ENCODE measurements around the gene AFMID. TPM values are rescaled to one million over a fixed set of nuclear protein-coding genes. Genes with fewer than 3 reads are reported as not detected.
"Not testable (repeated sequence)": the region's sequence is repeated elsewhere in the genome, so short reads cannot be mapped to it uniquely, and the experiment has no call there.

The AFMID gene
- 1 to 10 TPM; 1.5 to 2.9 TPM for total RNA-seq
- total RNA-seq, result 1.9 to 3.5 reads per million in 2 donors

GRCh38 chr17:78186692-78187595, at the start of gene AFMID, which contains the start of gene TK1:
TSS of gene AFMID (plus strand) at chr17:78187362. CDS start at chr17:78187371, 9 bp downstream.
TSS of gene TK1 (minus strand) at chr17:78187052. CDS start at chr17:78186994, 58 bp downstream.
- Mint-ChIP-seq H3K27ac (no peak within 1 kb of the TSS), H3K4me3 (peak within 1 kb of the TSS; percentile 87), H3K27me3 (no peaks in the 10 kb centered on the region), H3K36me3 (ENCODE audit: low read depth) (no peaks in the 10 kb centered on the region), H3K4me1 (peaks cover 12% of the 10 kb centered on the region)
- ATAC-seq (peak; percentile 89), DNase-seq (peak; percentile 68 to 76 (median 73))
- no peaks in the 10 kb centered on the region for H3K9me3 ChIP-seq (ENCODE audit: control insufficient read depth, low read length, poor library complexity, severe bottlenecking)

- ATAC-seq (no peak), DNase-seq (no peak)
- H3K4me3 Mint-ChIP-seq, result peak overlapping the region; percentile 25
- no peaks in the 10 kb centered on the region for H3K9me3 ChIP-seq (ENCODE audit: control insufficient read depth, low read length, poor library complexity, severe bottlenecking)
- peaks cover 11% of the 10 kb centered on the region for H3K36me3 Mint-ChIP-seq (ENCODE audit: low read depth)
- no peaks in the 10 kb centered on the region for H3K27me3 Mint-ChIP-seq
- H3K4me1 Mint-ChIP-seq, result peaks cover 59% of the 10 kb centered on the region
- H3K27ac Mint-ChIP-seq, result peak overlapping the region; percentile 77
Measured at GRCh38 chr17:78137392-78138203, 49.6 kb upstream of the AFMID start.

- peaks cover 11% of the 10 kb centered on the region for H3K36me3 Mint-ChIP-seq (ENCODE audit: low read depth)
- ATAC-seq (no peak), DNase-seq (no peak)
- peaks cover 53% of the 10 kb centered on the region for H3K4me1 Mint-ChIP-seq
- no peaks in the 10 kb centered on the region for H3K27me3 Mint-ChIP-seq
- peak overlapping the region; percentile 77 for H3K27ac Mint-ChIP-seq
- H3K9me3 ChIP-seq (ENCODE audit: control insufficient read depth, low read length, poor library complexity, severe bottlenecking), result no peaks in the 10 kb centered on the region
- H3K4me3 Mint-ChIP-seq, result peak overlapping the region; percentile 55
Measured at GRCh38 chr17:78138204-78139060, 48.7 kb upstream of the AFMID start.

- peak overlapping the region; percentile 82 for H3K4me3 Mint-ChIP-seq
- not testable (repeated sequence) for DNase-seq; H3K36me3 Mint-ChIP-seq (ENCODE audit: low read depth); H3K9me3 ChIP-seq (ENCODE audit: control insufficient read depth, low read length, poor library complexity, severe bottlenecking); ATAC-seq; H3K27me3 Mint-ChIP-seq
- H3K27ac Mint-ChIP-seq, result peak overlapping the region; percentile 87
- H3K4me1 Mint-ChIP-seq, result peaks cover 47% of the 10 kb centered on the region
Measured at GRCh38 chr17:78139861-78140168, 47.3 kb upstream of the AFMID start.

- Mint-ChIP-seq H3K27me3 (no peaks in the 10 kb centered on the region), H3K4me1 (peaks cover 47% of the 10 kb centered on the region), H3K4me3 (peak overlapping the region; percentile 82), H3K36me3 (ENCODE audit: low read depth) (peaks cover 5% of the 10 kb centered on the region), H3K27ac (peak overlapping the region; percentile 87)
- H3K9me3 ChIP-seq (ENCODE audit: control insufficient read depth, low read length, poor library complexity, severe bottlenecking), result no peaks in the 10 kb centered on the region
- peak; percentile 90 to 95 (median 91) for DNase-seq
- ATAC-seq, result peak; percentile 91
Measured at GRCh38 chr17:78140169-78141051, 46.8 kb upstream of the AFMID start.

- H3K4me3 Mint-ChIP-seq, result no peak overlapping the region
- H3K4me1 Mint-ChIP-seq, result peaks cover 39% of the 10 kb centered on the region
- no peaks in the 10 kb centered on the region for H3K9me3 ChIP-seq (ENCODE audit: control insufficient read depth, low read length, poor library complexity, severe bottlenecking)
- no peaks in the 10 kb centered on the region for H3K27me3 Mint-ChIP-seq
- H3K27ac Mint-ChIP-seq, result no peak overlapping the region
- ATAC-seq, result no peak
- peaks cover 2% of the 10 kb centered on the region for H3K36me3 Mint-ChIP-seq (ENCODE audit: low read depth)
- no peak for DNase-seq
Measured at GRCh38 chr17:78141437-78142118, 45.6 kb upstream of the AFMID start.

GRCh38 chr17:78142119-78142861, 44.9 kb upstream of the AFMID start:
- H3K4me1 Mint-ChIP-seq, result peaks cover 34% of the 10 kb centered on the region
- ATAC-seq, result no peak
- H3K4me3 Mint-ChIP-seq, result no peak overlapping the region
- no peak overlapping the region for H3K27ac Mint-ChIP-seq
- DNase-seq, result no peak
- peaks cover 2% of the 10 kb centered on the region for H3K36me3 Mint-ChIP-seq (ENCODE audit: low read depth)
- H3K9me3 ChIP-seq (ENCODE audit: control insufficient read depth, low read length, poor library complexity, severe bottlenecking), result no peaks in the 10 kb centered on the region
- no peaks in the 10 kb centered on the region for H3K27me3 Mint-ChIP-seq

GRCh38 chr17:78143214-78144146, 43.7 kb upstream of the AFMID start:
- Mint-ChIP-seq H3K27ac (no peak overlapping the region), H3K4me1 (peaks cover 31% of the 10 kb centered on the region), H3K4me3 (no peak overlapping the region), H3K27me3 (no peaks in the 10 kb centered on the region), H3K36me3 (ENCODE audit: low read depth) (peaks cover 2% of the 10 kb centered on the region)
- no peaks in the 10 kb centered on the region for H3K9me3 ChIP-seq (ENCODE audit: control insufficient read depth, low read length, poor library complexity, severe bottlenecking)
- DNase-seq, result no peak
- ATAC-seq, result no peak

- Mint-ChIP-seq H3K27me3 (no peaks in the 10 kb centered on the region), H3K4me3 (no peak overlapping the region), H3K27ac (no peak overlapping the region), H3K4me1 (peaks cover 26% of the 10 kb centered on the region), H3K36me3 (ENCODE audit: low read depth) (peaks cover 2% of the 10 kb centered on the region)
- no peaks in the 10 kb centered on the region for H3K9me3 ChIP-seq (ENCODE audit: control insufficient read depth, low read length, poor library complexity, severe bottlenecking)
- ATAC-seq (no peak), DNase-seq (no peak)
Measured at GRCh38 chr17:78144147-78144719, 42.9 kb upstream of the AFMID start.

Data from T-helper 17 cell (primary cell).